GM12878 (cell line): ENCODE measurements around the gene SCN7A. TPM values are rescaled to one million over a fixed set of nuclear protein-coding genes. Genes with fewer than 3 reads are reported as not detected.

ENCODE experiments used
- ATAC-seq: fragments of 200-7000 bp; cut with Tn5 transposase; 3 replicates; pipeline ENCODE4 v1.9.1; 2020; ENCODE audit warnings: mild to moderate bottlenecking, moderate library complexity
- BruUV-seq: library from RNA; stranded (reverse); fragments of 400-500 nt; replicated peaks from 2 replicates; lab custom pipeline; 2021; lab: Mats Ljungman, UMichigan
- CTCF ChIA-PET: fragments of 300-600 bp; sonication (Branson Sonifier 250); formaldehyde crosslinking; extraction: SDS; loops from one replicate; lab custom pipeline; 2021; ENCODE audit warnings: inconsistent platforms; lab: Yijun Ruan, JAX
- POLR2A ChIA-PET: fragments of 350-600 bp; formaldehyde crosslinking; extraction: SDS; loops from one replicate; lab custom pipeline; 2021; ENCODE audit warnings: inconsistent platforms; lab: Charles Lee
- RAD21 ChIA-PET: fragments of 300-600 bp; sonication (Branson Sonifier 250); formaldehyde crosslinking; loops from one replicate; lab custom pipeline; 2023; ENCODE audit warnings: antibody characterized with exemption; ENCODE audit not compliant: unreplicated experiment; lab: Charles Lee
- SMC1A ChIA-PET: fragments of 300-600 bp; sonication (Branson Sonifier 250); formaldehyde crosslinking; loops from one replicate; lab custom pipeline; 2023; ENCODE audit not compliant: unreplicated experiment, uncharacterized antibody; lab: Charles Lee
- DNase-seq: peaks from one replicate; pipeline ENCODE4 v3.0.0-alpha.2; 2011; ENCODE audit warnings: low read depth, low spot score
- FAIRE-seq: peaks from 3 replicates; lab custom pipeline; 2011; peaks lifted over from hg19 to GRCh38; lab: Jason Lieb, UNC
- H2AFZ ChIP-seq: 2 replicates; pipeline ENCODE4 v1.6.0; 2011; ENCODE audit warnings: low read depth, low read length, control low read depth; ENCODE audit not compliant: control insufficient read depth
- H3K27ac ChIP-seq: 2 replicates; pipeline ENCODE4 v1.5.1; 2011; ENCODE audit warnings: control low read depth; ENCODE audit not compliant: control insufficient read depth, insufficient read depth
- H3K27me3 ChIP-seq, 2 experiments: replicated peaks in 1 of 2; 2 replicates each; pipeline versions ENCODE4 v1.6.0 to v1.6.1; 2011; ENCODE audit warnings: low read length in 1 of 2; ENCODE audit not compliant: control insufficient read depth in 2 of 2, insufficient read depth in 2 of 2
- H3K36me3 ChIP-seq, 2 experiments: 2 replicates each; pipeline ENCODE4 v1.5.1; 2011; ENCODE audit warnings: low read length in 1 of 2; ENCODE audit not compliant: control insufficient read depth in 2 of 2, insufficient read depth in 2 of 2
- H3K4me1 ChIP-seq: 2 replicates; pipeline ENCODE4 v1.6.1; 2011; ENCODE audit warnings: mild to moderate bottlenecking, low read length, moderate library complexity, mixed read lengths; ENCODE audit not compliant: control insufficient read depth, insufficient read depth
- H3K4me2 ChIP-seq: 2 replicates; pipeline ENCODE4 v1.6.0; 2011; ENCODE audit warnings: control low read depth; ENCODE audit not compliant: control insufficient read depth, insufficient read depth
- H3K4me3 ChIP-seq: fragments of 200-600 bp; sonication (generic); 2 replicates; pipeline ENCODE4 v1.5.1; 2016
- H3K79me2 ChIP-seq: 2 replicates; pipeline ENCODE4 v1.6.0; 2011; ENCODE audit warnings: low read length; ENCODE audit not compliant: control insufficient read depth, insufficient read depth
- H3K9ac ChIP-seq: 2 replicates; pipeline ENCODE4 v1.8.0; 2011; ENCODE audit warnings: low read length, control low read depth, mixed read lengths; ENCODE audit not compliant: control insufficient read depth, insufficient read depth
- H3K9me3 ChIP-seq: replicated peaks from 3 replicates; pipeline ENCODE4 v1.5.1; 2011; ENCODE audit warnings: mild to moderate bottlenecking, low read length; ENCODE audit not compliant: control insufficient read depth, insufficient read depth
- H4K20me1 ChIP-seq: 2 replicates; pipeline ENCODE4 v1.6.0; 2011; ENCODE audit not compliant: control insufficient read depth, insufficient read depth
- BCL3 ChIP-seq: IDR thresholded peaks from 2 replicates; pipeline ENCODE4 v1.6.1; 2011; ENCODE audit warnings: borderline replicate concordance, low read depth, mild to moderate bottlenecking, moderate library complexity, low read length; ENCODE audit not compliant: insufficient read depth, poor library complexity, severe bottlenecking
- CBX5 ChIP-seq: sonication (generic); IDR thresholded peaks from 2 replicates; pipeline ENCODE4 v1.6.1; 2016; ENCODE audit warnings: low read depth, moderate library complexity, mild to moderate bottlenecking, inconsistent platforms
- CREB1 ChIP-seq: IDR thresholded peaks from 2 replicates; pipeline ENCODE4 v1.6.1; 2012; ENCODE audit warnings: low read depth, mild to moderate bottlenecking, inconsistent platforms
- CREM ChIP-seq: IDR thresholded peaks from 2 replicates; pipeline ENCODE4 v1.6.1; 2014; ENCODE audit warnings: antibody characterized with exemption, low read depth
- DPF2 ChIP-seq: fragments of 450-650 bp; IDR thresholded peaks from 2 replicates; pipeline ENCODE4 v1.6.1; 2017; ENCODE audit warnings: mild to moderate bottlenecking
- HDGF ChIP-seq: fragments of 450-650 bp; IDR thresholded peaks from 2 replicates; pipeline ENCODE4 v1.6.1; 2016; ENCODE audit warnings: antibody characterized with exemption
- KAT2A ChIP-seq: conservative IDR thresholded peaks from 2 replicates; pipeline ENCODE4 v1.6.1; 2011; ENCODE audit warnings: low read depth, low read length; ENCODE audit not compliant: control insufficient read depth
- NFXL1 ChIP-seq: fragments of 450-650 bp; IDR thresholded peaks from 2 replicates; pipeline ENCODE4 v1.6.1; 2017; ENCODE audit warnings: antibody characterized with exemption, mild to moderate bottlenecking, borderline replicate concordance
- RELB ChIP-seq: fragments of 450-650 bp; IDR thresholded peaks from 2 replicates; pipeline ENCODE4 v1.6.1; 2017; ENCODE audit warnings: low read depth, mild to moderate bottlenecking, moderate library complexity
- REST ChIP-seq: IDR thresholded peaks from 2 replicates; pipeline ENCODE4 v1.6.1; 2012; ENCODE audit warnings: mild to moderate bottlenecking, low read depth, low read length
- SREBF1 ChIP-seq: IDR thresholded peaks from 2 replicates; pipeline ENCODE4 v1.6.1; 2012; ENCODE audit warnings: mild to moderate bottlenecking, low read length
- WGBS: methylation state at CpG from one replicate; pipeline ENCODE4 v1.1.6; 2016; ENCODE audit warnings: low lambda C conversion rate; ENCODE audit not compliant: insufficient replicate concordance, insufficient coverage; ENCODE audit errors: missing lambda C conversion rate; 5-methylcytosine and 5-hydroxymethylcytosine counted together
- in situ Hi-C: fragments of 300-500 bp; cut with MboI; formaldehyde crosslinking; loops from 9 replicates; pipeline ENCODE4 v1.14.3; 2018; ENCODE audit warnings: mixed read lengths
- intact Hi-C: fragments of 100-400 bp; cut with micrococcal nuclease; formaldehyde crosslinking; loops from one replicate; pipeline ENCODE4 v1.14.2; 2022; ENCODE audit not compliant: unreplicated experiment
- polyA plus RNA-seq, 11 experiments: library from polyadenylated mRNA; depleted of rRNA in 4 of 11; unstranded in 6 of 11; stranded (reverse) in 5 of 11; fragments of >200 nt; fragmentation: Nextera tagmentation in 4 of 11; fragmentation: Illumina TruSeq in 1 of 11; extraction: Ambion mirVana in 4 of 11; extraction: Trizol in 1 of 11; gene quantifications; 1 replicate in 1 of 11; 2 replicates in 10 of 11; pipeline versions ENCODE4 v1.2.1 to v1.2.3, GENCODE V29; 2011 to 2016; ENCODE audit warnings: inconsistent platforms in 2 of 11, missing spikeins in 2 of 11, low read depth in 1 of 11
- total RNA-seq, 4 experiments: library from RNA; depleted of rRNA in 3 of 4; stranded (reverse); fragments of >200 nt in 3 of 4; fragmentation: Illumina TruSeq in 1 of 4; extraction: Trizol in 1 of 4; gene quantifications; 2 replicates each; pipeline versions ENCODE4 v1.2.1 to v1.2.3, GENCODE V29; 2013 to 2021

SCN7A gene
- total and polyA plus RNA-seq, 10 of the 15 experiments (the other 5 are each of a cell fraction or from before 2014, with no cell fraction given) = 0.05 TPM; not detected in 9

GRCh38 chr2:166405569-166405926 is 88.5 kb downstream of the SCN7A start:
- DNase-seq (no peak), ATAC-seq (no peak), FAIRE-seq (no peak)
- no peak for TF ChIP-seq DPF2
- no peaks in the 10 kb centered on the region for H3K36me3 ChIP-seq
- no peak overlapping the region for H2AFZ ChIP-seq
- CTCF ChIA-PET = no interaction called here
- SMC1A ChIA-PET = no interaction called here
- WGBS = 6% methylated on average over 6 of the region's 6 CpGs
- in situ Hi-C loops = no loop called here
- no peaks in the 10 kb centered on the region for H3K79me2 ChIP-seq
- no peak overlapping the region for H3K9ac ChIP-seq
- no peak overlapping the region for H3K4me2 ChIP-seq
- H3K27me3 ChIP-seq = no peaks in the 10 kb centered on the region
- no peaks in the 10 kb centered on the region for H4K20me1 ChIP-seq
- POLR2A ChIA-PET = no interaction called here
- intact Hi-C loops = no loop called here
- RAD21 ChIA-PET = no interaction called here
- no peak overlapping the region for H3K4me3 ChIP-seq
- H3K27ac ChIP-seq = no peak overlapping the region
- no peaks in the 10 kb centered on the region for H3K4me1 ChIP-seq
- no peaks in the 10 kb centered on the region for H3K9me3 ChIP-seq
- no TSS peak for BruUV-seq

GRCh38 chr2:166404831-166405568 is 89.0 kb downstream of the SCN7A start:
- H3K27ac ChIP-seq = no peak overlapping the region
- no TSS peak for BruUV-seq
- no peaks in the 10 kb centered on the region for H4K20me1 ChIP-seq
- ChIA-PET POLR2A (no interaction called here), SMC1A (no interaction called here), CTCF (no interaction called here), RAD21 (no interaction called here)
- ATAC-seq (no peak), DNase-seq (no peak), FAIRE-seq (no peak)
- no peaks in the 10 kb centered on the region for H3K27me3 ChIP-seq
- no peak overlapping the region for H3K4me2 ChIP-seq
- no peaks in the 10 kb centered on the region for H3K9me3 ChIP-seq
- 2% methylated on average over 2 of the region's 2 CpGs for WGBS
- in situ Hi-C loops = no loop called here
- intact Hi-C loops = no loop called here
- no peak overlapping the region for H2AFZ ChIP-seq
- no peaks in the 10 kb centered on the region for H3K79me2 ChIP-seq
- H3K4me3 ChIP-seq = no peak overlapping the region
- H3K4me1 ChIP-seq = no peaks in the 10 kb centered on the region
- H3K36me3 ChIP-seq = no peaks in the 10 kb centered on the region
- no peak overlapping the region for H3K9ac ChIP-seq
- TF ChIP-seq CREB1 (no peak), BCL3 (no peak), CBX5 (no peak), SREBF1 (no peak), NFXL1 (no peak), HDGF (no peak), RELB (no peak), KAT2A (no peak), CREM (no peak), REST (no peak)
